WI38 (cell line): Measurements from ENCODE around the gene TCF3.

Source experiments
- H3K4me3 ChIP-seq: 2 replicates; pipeline ENCODE4 v1.5.1; 2011; ENCODE audit warnings: low read depth, mild to moderate bottlenecking, control low read depth, low read length
- TF ChIP-seq, protein P1 (sequence below): IDR thresholded peaks from 2 replicates; pipeline ENCODE4 v1.5.1; 2012; ENCODE audit warnings: low read depth, mild to moderate bottlenecking, control low read depth, low read length

The TCF3 gene

GRCh38 chr19:1616875-1617274, 35.5 kb downstream of the TCF3 start:
- TF ChIP-seq, protein P1, sequence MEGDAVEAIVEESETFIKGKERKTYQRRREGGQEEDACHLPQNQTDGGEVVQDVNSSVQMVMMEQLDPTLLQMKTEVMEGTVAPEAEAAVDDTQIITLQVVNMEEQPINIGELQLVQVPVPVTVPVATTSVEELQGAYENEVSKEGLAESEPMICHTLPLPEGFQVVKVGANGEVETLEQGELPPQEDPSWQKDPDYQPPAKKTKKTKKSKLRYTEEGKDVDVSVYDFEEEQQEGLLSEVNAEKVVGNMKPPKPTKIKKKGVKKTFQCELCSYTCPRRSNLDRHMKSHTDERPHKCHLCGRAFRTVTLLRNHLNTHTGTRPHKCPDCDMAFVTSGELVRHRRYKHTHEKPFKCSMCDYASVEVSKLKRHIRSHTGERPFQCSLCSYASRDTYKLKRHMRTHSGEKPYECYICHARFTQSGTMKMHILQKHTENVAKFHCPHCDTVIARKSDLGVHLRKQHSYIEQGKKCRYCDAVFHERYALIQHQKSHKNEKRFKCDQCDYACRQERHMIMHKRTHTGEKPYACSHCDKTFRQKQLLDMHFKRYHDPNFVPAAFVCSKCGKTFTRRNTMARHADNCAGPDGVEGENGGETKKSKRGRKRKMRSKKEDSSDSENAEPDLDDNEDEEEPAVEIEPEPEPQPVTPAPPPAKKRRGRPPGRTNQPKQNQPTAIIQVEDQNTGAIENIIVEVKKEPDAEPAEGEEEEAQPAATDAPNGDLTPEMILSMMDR = no peak

GRCh38 chr19:1616396-1616795, 36.0 kb downstream of the TCF3 start:
- no peak overlapping the region for H3K4me3 ChIP-seq

More at GRCh38 chr19:1616875-1617274, 35.5 kb downstream of the TCF3 start:
- no peak overlapping the region for H3K4me3 ChIP-seq

GRCh38 chr19:1615156-1615765, 37.2 kb downstream of the TCF3 start:
- no peak overlapping the region for H3K4me3 ChIP-seq
- TF ChIP-seq, protein P1 = no peak

More at GRCh38 chr19:1616396-1616795, 36.0 kb downstream of the TCF3 start:
- TF ChIP-seq, protein P1 = no peak

- TF ChIP-seq, protein P1 = no peak
- H3K4me3 ChIP-seq = no peak overlapping the region
Measured at GRCh38 chr19:1613808-1614570, 38.4 kb downstream of the TCF3 start.

DNA sequence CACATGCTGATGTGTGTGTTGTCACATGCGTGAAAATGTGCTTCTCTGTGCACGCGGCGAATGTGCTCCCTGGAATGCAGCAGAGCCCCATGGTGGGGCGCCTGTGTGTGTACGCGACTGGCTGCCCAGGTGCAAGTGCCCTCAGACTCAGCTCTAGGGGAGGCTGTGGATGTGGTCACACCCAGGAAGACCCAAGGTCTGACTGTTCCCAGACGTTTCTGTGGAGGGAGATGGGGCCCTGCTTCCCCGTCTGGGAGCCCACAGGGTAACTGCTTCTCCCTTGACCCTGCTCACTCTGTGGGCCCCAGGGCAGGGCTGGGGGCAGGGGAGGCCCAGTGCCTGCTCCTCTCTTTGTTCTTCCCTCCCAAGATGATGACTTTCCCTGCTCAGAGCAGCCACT, 39.3 kb downstream of the TCF3 start:
- no peak overlapping the region for H3K4me3 ChIP-seq
- TF ChIP-seq, protein P1 = no peak

DNA sequence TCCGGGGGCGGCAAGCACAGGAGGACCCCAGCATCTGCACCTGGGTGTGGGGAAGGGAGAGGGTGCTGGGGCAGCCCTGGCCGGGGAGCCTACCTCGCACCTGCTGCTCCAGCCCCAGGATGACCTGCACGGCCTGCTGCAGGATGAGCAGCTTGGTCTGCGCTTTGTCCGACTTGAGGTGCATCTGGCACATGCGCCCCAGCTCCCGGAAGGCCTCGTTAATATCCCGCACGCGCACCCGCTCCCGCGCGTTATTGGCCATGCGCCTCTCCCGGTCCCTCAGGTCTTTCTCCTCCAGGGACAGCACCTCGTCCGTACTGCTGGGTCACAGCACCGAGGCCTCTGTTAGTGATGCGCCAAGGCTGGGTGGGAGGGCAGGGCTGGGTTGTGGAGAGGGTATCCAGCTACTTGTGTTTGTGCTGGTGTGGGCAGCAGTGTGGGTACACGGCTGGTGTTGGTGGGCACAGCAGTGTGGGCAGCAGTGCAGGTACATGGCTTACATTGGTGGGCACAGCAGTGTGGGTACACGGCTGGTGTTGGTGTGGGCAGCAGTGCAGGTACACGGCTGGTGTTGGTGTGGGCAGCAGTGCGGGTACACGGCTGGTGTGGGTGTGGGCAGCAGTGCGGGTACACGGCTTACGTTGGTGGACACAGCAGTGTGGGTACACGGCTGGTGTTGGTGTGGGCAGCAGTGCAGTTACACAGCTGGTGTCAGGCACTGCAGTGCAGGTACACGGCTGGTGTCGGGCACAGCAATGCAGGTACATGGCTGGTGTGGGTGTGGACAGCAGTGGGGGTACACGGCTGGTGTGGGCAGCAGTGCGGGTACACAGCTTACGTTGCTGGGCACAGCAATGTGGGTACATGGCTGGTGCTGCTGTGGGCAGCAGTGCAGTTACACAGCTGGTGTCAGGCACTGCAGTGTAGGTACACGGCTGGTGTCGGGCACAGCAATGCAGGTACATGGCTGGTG, 40.0 kb downstream of the TCF3 start:
- TF ChIP-seq, protein P1 = no peak
- no peak overlapping the region for H3K4me3 ChIP-seq
